ENCODE results near the gene PWWP2A.
"Not testable (repeated sequence)": the region's sequence is repeated elsewhere in the genome, so short reads cannot be mapped to it uniquely, and the experiment has no call there.

Gene PWWP2A

GRCh38 chr5:160076997-160077396, 42.3 kb downstream of the PWWP2A start:
- DNase-seq (ENCODE audit: low read depth in 2 of 2): no peak

GRCh38 chr5:160075073-160075472, 44.2 kb downstream of the PWWP2A start:
- no peak for DNase-seq (ENCODE audit: low read depth in 2 of 2)

DNA sequence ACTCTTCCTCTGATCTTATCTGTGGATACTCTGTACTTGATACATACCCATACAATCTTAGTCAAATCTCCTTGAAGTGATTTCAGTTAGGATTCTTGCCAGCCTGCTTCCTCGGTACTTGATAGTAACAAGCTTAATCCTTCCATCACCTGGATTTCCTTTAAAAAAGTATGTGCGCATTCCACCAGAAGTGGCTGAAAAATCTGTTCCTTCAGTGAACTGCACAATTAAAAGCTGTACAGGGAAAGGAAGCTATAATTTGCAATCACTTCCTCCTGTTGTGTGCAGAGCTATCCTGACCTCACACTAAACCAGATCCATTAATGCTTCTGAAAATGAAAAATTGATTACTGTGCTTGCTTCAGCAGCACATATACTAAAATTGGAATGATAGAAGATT, 47.3 kb downstream of the PWWP2A start:
- DNase-seq (ENCODE audit: low read depth in 2 of 2): no peak

DNA sequence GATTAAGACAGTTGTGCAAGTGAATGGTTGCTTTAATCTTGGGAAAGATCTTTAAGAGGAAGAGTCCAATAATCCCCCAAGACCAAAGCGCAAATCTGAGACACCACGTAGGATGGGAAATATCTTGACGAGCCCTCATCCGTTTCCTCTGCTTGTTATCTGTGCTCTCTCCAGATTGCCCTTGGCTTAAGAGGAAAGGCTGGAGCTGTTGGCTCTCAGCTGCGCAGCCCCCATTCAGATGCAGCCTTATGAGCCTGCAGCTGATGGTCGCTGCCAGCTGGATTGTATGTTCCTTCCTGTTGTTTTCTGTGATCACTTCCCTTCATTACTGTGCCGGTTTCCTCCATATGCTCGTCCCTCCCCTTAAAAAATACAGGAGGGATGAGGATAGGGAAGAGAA, 47.7 kb downstream of the PWWP2A start:
- no peak for DNase-seq (ENCODE audit: low read depth in 2 of 2)

- DNase-seq (ENCODE audit: low read depth in 2 of 2): not testable (repeated sequence)
These were observed 50.1 kb downstream of the PWWP2A start for GRCh38 chr5:160069120-160069519.

GRCh38 chr5:160064995-160065614, 54.1 kb downstream of the PWWP2A start:
- DNase-seq (ENCODE audit: low read depth in 2 of 2): no peak

DNA sequence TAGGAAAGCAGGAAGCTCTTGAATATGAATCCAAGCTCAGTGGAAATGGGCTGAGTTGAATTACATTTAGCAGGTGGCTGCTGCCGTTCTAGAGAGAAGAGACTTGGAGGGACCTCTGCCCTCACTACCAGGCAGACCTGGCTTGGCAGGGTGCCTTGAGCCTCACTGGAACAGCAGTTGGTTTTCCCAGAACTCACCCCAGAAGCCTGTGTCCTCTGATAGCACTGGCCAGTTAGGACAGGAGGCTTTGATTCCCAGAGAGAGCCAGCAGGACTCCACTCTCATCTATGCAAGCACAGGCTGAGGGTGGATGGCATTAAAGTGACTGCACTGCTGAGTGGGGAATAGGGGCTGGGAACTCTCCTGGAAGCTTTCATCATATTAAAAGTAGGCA, 54.8 kb downstream of the PWWP2A start:
- DNase-seq (ENCODE audit: low read depth in 2 of 2): no peak

GRCh38 chr5:160061770-160062169, 57.5 kb downstream of the PWWP2A start:
- DNase-seq (ENCODE audit: low read depth in 2 of 2): no peak

GRCh38 chr5:160060001-160060400, 59.2 kb downstream of the PWWP2A start:
- DNase-seq (ENCODE audit: low read depth in 2 of 2): no peak

DNA sequence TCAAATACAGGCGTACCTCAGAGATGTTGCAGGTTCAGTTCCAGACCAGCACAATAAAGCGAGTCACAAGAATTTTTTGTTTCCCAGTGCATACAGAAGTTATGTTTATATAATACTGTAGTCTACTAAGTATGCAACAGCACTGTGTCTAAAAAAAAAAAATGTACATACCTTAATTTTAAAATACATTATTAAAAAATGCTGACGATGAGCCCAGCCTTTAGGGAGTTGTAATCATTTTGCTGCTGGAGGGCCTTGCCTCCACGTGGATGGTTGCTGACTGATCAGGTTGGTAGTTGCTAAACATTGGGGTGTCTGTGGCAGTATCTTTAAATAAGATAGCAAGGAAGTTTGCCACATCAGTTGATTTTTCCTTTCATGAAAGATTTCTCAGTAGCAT, 62.0 kb downstream of the PWWP2A start:
- no peak for DNase-seq (ENCODE audit: low read depth in 2 of 2)

DNA sequence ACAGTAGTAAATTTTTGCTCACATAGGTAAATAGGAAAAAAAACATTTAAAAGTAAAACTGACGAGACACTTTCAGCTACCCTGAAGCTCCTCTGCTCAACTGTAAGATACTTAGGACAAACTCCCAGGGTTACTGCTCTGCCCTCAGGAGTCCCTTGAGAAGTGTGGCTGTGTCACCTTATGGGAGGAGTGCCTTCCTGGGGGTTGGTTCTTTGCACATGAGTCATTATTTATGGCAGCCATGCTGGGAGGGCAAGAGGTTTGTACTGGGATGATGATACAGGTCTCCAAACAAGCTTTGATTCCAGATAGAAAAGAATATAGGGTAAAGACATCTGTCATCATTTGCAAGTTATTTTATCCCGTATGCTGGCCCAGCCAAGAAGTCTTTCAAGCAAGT, 64.4 kb downstream of the PWWP2A start:
- no peak for DNase-seq (ENCODE audit: low read depth in 2 of 2)

GRCh38 chr5:160054047-160054446, 65.2 kb downstream of the PWWP2A start:
- no peak for DNase-seq (ENCODE audit: low read depth in 2 of 2)

- no peak for DNase-seq (ENCODE audit: low read depth in 2 of 2)
These were observed 70.2 kb downstream of the PWWP2A start for GRCh38 chr5:160049099-160049498.

GRCh38 chr5:160048131-160048530, 71.1 kb downstream of the PWWP2A start:
- no peak for DNase-seq (ENCODE audit: low read depth in 2 of 2)

DNA sequence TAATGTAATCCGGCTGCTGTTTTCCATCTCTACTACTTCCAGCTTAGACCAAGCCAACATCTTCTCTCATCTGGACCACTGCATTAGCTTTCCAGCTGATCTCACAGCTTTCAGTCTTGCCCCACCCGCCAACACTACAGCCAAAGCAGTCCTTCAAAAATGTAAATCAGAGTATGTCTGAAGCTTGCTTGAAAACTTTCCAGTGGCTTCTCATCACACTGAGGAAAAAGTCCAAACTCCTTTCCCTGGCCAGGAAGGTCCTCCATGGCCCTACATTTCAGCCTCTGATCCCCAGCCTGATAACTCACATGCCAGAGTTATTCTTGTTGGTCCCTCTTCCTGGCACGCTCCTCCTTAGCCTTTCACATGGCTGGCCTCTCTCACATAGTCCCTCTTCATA, 71.8 kb downstream of the PWWP2A start:
- no peak for DNase-seq (ENCODE audit: low read depth in 2 of 2)

DNA sequence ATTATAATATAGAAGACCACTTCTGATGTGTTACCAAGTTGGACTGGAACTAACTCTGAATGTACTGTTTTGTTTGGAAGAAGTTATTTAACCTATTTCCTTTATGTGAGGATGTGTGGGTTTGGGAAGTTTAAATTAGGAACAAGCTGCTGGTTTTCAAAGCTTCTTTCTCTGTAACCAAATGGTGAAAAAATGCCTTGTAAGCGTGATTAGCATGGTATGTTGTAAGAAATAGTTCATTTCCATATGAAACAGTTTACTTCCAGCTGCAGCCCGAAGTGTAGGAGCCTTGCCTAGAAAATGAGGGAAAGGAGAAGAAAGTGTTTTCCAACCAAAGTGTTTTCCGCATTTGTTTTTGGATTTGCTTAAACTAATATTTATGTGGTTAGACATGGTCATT, 74.3 kb downstream of the PWWP2A start:
- DNase-seq (ENCODE audit: low read depth in 2 of 2): no peak

- DNase-seq (ENCODE audit: low read depth in 2 of 2): no peak
These were observed 74.9 kb downstream of the PWWP2A start for GRCh38 chr5:160044391-160044804.

GRCh38 chr5:160042671-160043070, 76.6 kb downstream of the PWWP2A start:
- no peak for DNase-seq (ENCODE audit: low read depth in 2 of 2)
